Tibial nerve (tissue), 4 donors: ENCODE measurements around the gene ECT2L. TPM values are rescaled to one million over a fixed set of nuclear protein-coding genes. Genes with fewer than 3 reads are reported as not detected.

ENCODE experiments used
- DNase-seq, 2 donors: peaks; one replicate each; pipeline ENCODE4 v3.0.0-alpha.2; 2019; ENCODE audit warnings: low spot score in 2 of 2
- H3K27ac ChIP-seq, 4 donors: fragments of 200-600 bp; sonication (generic) in 3 of 4; one replicate each; pipeline ENCODE4 v1.5.1; 2017 to 2019; ENCODE audit warnings: mild to moderate bottlenecking in 1 of 4
- H3K27me3 ChIP-seq, 2 donors: fragments of 200-600 bp; sonication (generic) in 1 of 2; one replicate each; pipeline versions ENCODE4 v1.5.1 to v1.6.0; 2017 to 2019
- H3K36me3 ChIP-seq, 3 donors: fragments of 200-600 bp; sonication (generic); one replicate each; pipeline ENCODE4 v1.5.1; 2018 to 2019
- H3K4me1 ChIP-seq, 4 donors: fragments of 200-600 bp; sonication (generic) in 3 of 4; one replicate each; pipeline ENCODE4 v1.5.1; 2017 to 2019
- H3K4me3 ChIP-seq, 4 donors: fragments of 200-600 bp; sonication (generic) in 3 of 4; one replicate each; pipeline ENCODE4 v1.5.1; 2017 to 2019; ENCODE audit warnings: mild to moderate bottlenecking in 1 of 4, moderate library complexity in 1 of 4
- H3K9me3 ChIP-seq, 4 donors: fragments of 200-600 bp; sonication (generic) in 3 of 4; one replicate each; pipeline ENCODE4 v1.5.1; 2017 to 2019
- CTCF ChIP-seq, 5 experiments: fragments of 200-600 bp in 3 of 5; fragments of 450-650 bp in 2 of 5; sonication (generic) in 3 of 5; IDR thresholded peaks; one replicate each; pipeline ENCODE4 v1.5.1; 2016 to 2019; ENCODE audit warnings: antibody characterized with exemption in 5 of 5, mild to moderate bottlenecking in 3 of 5, moderate library complexity in 2 of 5
- EP300 ChIP-seq, 2 donors: sonication (generic); formaldehyde crosslinking; IDR thresholded peaks; one replicate each; pipeline ENCODE4 v1.6.1; 2017; ENCODE audit warnings: antibody characterized with exemption in 2 of 2, mild to moderate bottlenecking in 1 of 2
- POLR2A ChIP-seq, 2 donors: fragments of 450-650 bp; IDR thresholded peaks; one replicate each; pipeline ENCODE4 v1.6.1; 2017; ENCODE audit warnings: antibody characterized with exemption in 2 of 2, mild to moderate bottlenecking in 2 of 2, moderate library complexity in 2 of 2
- whole genome bisulfite sequencing, 2 donors: methylation state at CpG; one replicate each; pipeline ENCODE4 v1.1.5; 2018; 5-methylcytosine and 5-hydroxymethylcytosine counted together
- total RNA-seq, 4 donors: library from RNA; depleted of rRNA; stranded (reverse); fragments of >200 nt; gene quantifications; one replicate each; pipeline ENCODE4 v1.1.0, GENCODE V29; 2016

Gene ECT2L
- total RNA-seq, 4 donors from 2014 or later, result 0.21 to 1.1 (median 0.30) TPM; not detected in 1

GRCh38 chr6:138818496-138819194 lies 22.8 kb downstream of the ECT2L start:
- DNase-seq, result no peak
- Histone ChIP-seq H3K36me3 (no peaks in the 10 kb centered on the region), H3K9me3 (no peaks in the 10 kb centered on the region), H3K27ac (no peak overlapping the region), H3K4me3 (no peak overlapping the region), H3K4me1 (no peaks in the 10 kb centered on the region), H3K27me3 (no peaks in the 10 kb centered on the region)
- 72 to 77% methylated on average over 10 of the region's 10 CpGs for WGBS, 2 donors
- TF ChIP-seq CTCF (IDR thresholded peaks at IDR 0.05) (no peak), EP300 (IDR thresholded peaks at IDR 0.05) (no peak), POLR2A (IDR thresholded peaks at IDR 0.05) (no peak)

- H3K36me3 ChIP-seq, result no peaks in the 10 kb centered on the region
- H3K4me3 ChIP-seq, result no peak overlapping the region
- no peaks in the 10 kb centered on the region for H3K4me1 ChIP-seq
- 85 to 95% methylated on average over 4 of the region's 4 CpGs for WGBS, 2 donors
- TF ChIP-seq EP300 (IDR thresholded peaks at IDR 0.05), result no peak
- TF ChIP-seq CTCF (IDR thresholded peaks at IDR 0.05), result no peak
- TF ChIP-seq POLR2A (IDR thresholded peaks at IDR 0.05), result no peak
- no peaks in the 10 kb centered on the region for H3K27me3 ChIP-seq
- DNase-seq, result no peak
- H3K27ac ChIP-seq, result no peak overlapping the region
- no peaks in the 10 kb centered on the region for H3K9me3 ChIP-seq
These were observed 25.6 kb downstream of the ECT2L start for GRCh38 chr6:138821519-138821918.

- Histone ChIP-seq H3K27ac (no peak overlapping the region), H3K4me1 (no peaks in the 10 kb centered on the region), H3K4me3 (no peak overlapping the region), H3K36me3 (no peaks in the 10 kb centered on the region), H3K9me3 (no peaks in the 10 kb centered on the region), H3K27me3 (no peaks in the 10 kb centered on the region)
- TF ChIP-seq POLR2A (IDR thresholded peaks at IDR 0.05) (no peak), EP300 (IDR thresholded peaks at IDR 0.05) (no peak), CTCF (IDR thresholded peaks at IDR 0.05) (no peak)
- DNase-seq, result no peak
- 81 to 83% methylated on average over 11 of the region's 11 CpGs for WGBS, 2 donors
These were observed 28.7 kb downstream of the ECT2L start for GRCh38 chr6:138824482-138825144.

GRCh38 chr6:138830248-138830647 lies 34.4 kb downstream of the ECT2L start:
- H3K9me3 ChIP-seq, result no peaks in the 10 kb centered on the region
- H3K4me1 ChIP-seq, result no peaks in the 10 kb centered on the region
- no peaks in the 10 kb centered on the region for H3K36me3 ChIP-seq
- TF ChIP-seq POLR2A (IDR thresholded peaks at IDR 0.05), result no peak
- no peak for TF ChIP-seq EP300 (IDR thresholded peaks at IDR 0.05)
- TF ChIP-seq CTCF (IDR thresholded peaks at IDR 0.05), result no peak
- DNase-seq, result no peak
- WGBS, 2 donors, result 81 to 84% methylated on average over 7 of the region's 7 CpGs
- no peaks in the 10 kb centered on the region for H3K27me3 ChIP-seq
- no peak overlapping the region for H3K4me3 ChIP-seq
- H3K27ac ChIP-seq, result no peak overlapping the region

- Histone ChIP-seq H3K36me3 (no peaks in the 10 kb centered on the region), H3K27ac (no peak overlapping the region), H3K27me3 (no peaks in the 10 kb centered on the region), H3K4me3 (no peak overlapping the region), H3K9me3 (no peaks in the 10 kb centered on the region), H3K4me1 (no peaks in the 10 kb centered on the region)
- no peak for DNase-seq
- no peak for TF ChIP-seq POLR2A (IDR thresholded peaks at IDR 0.05)
- TF ChIP-seq CTCF (IDR thresholded peaks at IDR 0.05), result no peak
- TF ChIP-seq EP300 (IDR thresholded peaks at IDR 0.05), result no peak
- 98 to 99% methylated on average over 2 of the region's 2 CpGs for WGBS, 2 donors
These were observed 36.3 kb downstream of the ECT2L start for GRCh38 chr6:138832182-138832581.
